SKM-1 (cell line): ENCODE measurements around the gene SAMD8.
"Not testable (repeated sequence)": the region's sequence is repeated elsewhere in the genome, so short reads cannot be mapped to it uniquely, and the experiment has no call there.

Experiments used
- DNase-seq: peaks from one replicate; lab custom pipeline; 2025; ENCODE audit not compliant: unreplicated experiment; lab: John Stamatoyannopoulos, UW

The SAMD8 gene

DNA sequence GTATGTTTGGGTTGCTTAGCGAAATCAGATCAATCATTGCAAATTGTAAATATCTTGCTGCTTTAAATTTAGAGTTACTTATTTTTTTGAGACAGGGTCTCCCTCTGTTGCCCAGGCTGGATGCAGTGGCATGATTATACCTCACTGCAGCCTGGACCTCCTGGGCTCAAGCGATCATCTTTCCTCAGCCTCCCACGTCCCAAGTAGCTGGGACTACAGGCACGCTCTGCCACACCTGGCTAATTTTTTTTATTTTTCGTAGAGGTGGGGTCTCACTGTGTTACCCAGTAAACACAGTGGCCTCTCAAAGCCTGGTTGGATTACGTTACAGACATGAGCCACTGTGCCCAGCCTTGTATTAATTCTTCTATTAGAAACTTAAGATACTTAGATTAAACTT lies 100.9 kb downstream of the SAMD8 start:
- DNase-seq = no peak

DNA sequence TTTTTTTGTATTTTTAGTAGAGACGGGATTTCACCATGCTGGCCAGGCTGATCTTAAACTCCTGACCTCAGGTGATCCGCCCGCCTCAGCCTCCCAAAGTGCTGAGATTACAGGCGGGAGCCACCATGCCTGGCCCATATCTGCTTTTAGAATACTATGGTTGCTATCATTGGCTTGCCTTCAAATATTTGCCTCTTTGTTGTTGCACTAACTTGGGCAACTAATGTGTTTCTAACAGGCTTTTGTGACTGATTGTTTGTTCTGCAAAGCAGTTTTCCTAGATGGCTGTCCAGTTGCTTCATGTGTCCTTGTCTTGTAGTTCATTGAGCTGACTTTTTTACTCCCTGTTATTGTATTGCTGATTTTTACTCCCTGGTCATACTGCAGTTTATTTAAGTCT lies 108.8 kb downstream of the SAMD8 start:
- DNase-seq = no peak

DNA sequence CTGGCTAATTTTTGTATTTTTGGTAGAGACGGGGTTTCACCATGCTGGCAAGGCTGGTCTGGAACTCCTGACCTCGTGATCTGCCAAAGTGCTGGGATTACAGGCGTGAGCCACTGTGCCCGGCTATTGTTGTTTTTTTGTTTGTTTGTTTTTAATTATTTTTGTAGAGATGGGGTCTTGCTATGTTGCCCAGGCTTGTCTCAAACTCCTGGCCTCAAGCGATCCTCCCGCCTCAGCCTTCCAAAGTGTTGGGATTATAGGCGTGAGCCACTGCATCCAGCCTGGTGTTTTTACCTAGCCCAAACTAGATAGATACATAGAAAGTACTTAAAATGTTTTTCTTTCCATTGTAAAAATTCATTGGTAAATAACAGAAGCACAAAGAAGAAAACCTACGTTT lies 110.0 kb downstream of the SAMD8 start:
- not testable (repeated sequence) for DNase-seq

DNA sequence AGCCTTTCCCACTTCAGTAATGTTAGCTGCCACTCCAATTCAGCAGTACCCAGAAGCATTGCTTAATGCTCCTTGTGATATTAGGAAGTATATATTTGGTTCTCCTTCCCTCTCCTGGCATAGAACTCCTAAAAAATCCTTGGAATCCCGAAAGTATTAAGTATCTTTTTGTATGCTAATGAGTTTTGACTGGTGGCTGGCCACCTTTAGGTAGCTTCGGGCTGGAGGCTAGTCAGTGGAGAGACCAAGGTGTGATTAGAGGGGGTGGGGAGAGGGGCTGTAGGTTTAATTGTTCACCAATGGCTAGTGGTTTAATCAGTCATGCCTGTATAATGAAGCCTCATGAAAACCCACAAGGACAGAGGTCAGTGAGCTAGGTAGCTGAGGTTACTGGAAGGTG lies 112.1 kb downstream of the SAMD8 start:
- no peak for DNase-seq

DNA sequence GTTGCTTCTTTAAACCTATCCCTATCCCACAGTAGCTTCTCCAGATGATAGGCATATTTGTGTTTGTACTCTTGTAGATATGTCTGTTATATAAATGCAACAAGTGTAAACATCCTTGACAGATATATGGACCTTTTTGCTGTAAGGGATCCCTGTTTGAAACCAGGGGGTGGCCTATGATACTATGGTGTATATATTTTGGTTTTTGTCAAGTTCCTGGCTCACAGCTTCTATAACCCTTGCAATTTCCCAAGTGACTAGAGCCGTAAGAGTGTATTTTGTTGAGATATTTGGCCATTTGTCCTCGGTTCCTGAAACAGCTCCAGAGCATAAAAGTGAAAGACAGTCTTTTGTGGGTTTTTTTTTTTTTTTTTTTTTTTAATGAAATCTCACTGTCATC lies 114.6 kb downstream of the SAMD8 start:
- no peak for DNase-seq

DNA sequence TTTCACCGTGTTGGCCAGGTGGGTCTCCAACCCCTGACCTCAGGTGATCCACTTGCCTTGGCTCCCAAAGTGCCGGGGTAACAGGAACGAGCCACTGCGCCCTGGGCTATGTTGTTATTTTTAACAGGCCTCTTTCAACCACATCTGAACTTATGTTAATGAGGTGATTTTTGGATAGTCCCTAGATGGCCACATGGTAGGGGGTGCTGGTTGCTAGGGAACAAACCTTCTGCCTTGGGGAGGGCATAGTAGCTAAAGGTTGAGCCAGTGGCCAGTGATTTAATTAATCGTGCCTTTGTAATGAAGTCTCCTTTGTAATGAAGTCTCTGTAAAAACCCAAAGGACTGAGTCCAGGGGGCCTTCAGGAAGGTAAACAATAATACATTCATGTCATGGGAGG lies 115.2 kb downstream of the SAMD8 start:
- no peak for DNase-seq

DNA sequence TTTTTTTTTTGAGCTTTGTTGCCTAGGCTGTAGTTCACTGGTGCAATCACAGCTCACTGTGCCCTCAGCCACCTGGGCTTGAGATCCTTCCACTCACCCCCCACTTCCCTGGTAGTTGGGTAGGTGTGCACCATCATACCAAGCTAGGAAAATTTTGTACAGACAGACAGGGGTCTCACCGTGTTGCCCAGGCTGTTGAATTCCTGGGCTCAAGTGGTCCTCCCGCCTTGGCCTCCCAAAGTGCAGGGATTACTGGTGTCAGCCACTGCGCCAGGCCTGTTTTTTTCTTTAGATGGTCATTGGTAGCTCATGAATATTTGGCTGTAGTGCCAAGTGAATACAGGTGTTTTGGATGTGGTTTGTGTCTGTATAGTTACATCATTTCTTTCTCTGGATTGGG lies 116.8 kb downstream of the SAMD8 start:
- DNase-seq = no peak

DNA sequence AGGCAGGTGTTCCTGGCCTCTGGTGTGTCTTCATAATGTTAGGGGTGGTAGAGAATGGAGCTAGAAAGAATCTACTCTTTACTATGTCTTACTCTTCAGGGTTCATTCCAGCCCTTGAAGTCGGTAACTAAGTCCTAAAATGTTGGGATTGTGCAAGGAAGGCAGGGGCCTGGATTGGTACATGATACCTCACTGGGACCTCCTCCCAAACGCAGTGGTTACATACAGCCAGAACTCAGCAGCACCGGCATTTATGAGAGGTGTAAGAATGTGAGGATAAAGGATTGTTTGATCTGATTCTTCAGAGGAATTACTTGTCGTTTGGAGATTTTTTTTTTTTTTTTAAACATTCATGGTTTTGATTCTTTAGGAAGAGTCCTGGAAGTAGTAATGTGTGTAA lies 117.4 kb downstream of the SAMD8 start:
- no peak for DNase-seq

DNA sequence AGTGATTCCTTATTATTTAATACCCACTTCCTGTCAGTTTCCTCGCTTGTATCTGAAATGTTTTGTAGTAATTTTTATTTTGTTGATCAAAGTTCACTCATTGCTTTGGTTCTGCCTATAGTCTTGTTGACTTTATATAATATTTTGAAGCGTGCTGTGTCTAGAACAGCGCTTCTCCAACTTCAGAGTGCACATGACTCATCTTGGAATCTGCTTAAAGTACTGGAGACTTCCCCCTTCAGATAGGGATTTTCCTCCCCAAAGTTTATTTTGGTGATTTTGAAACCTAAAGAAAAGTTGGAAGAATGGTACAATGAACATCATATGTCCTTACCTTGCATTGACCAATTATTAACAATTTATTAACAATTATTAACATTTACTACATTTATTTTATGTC lies 118.5 kb downstream of the SAMD8 start:
- no peak for DNase-seq

DNA sequence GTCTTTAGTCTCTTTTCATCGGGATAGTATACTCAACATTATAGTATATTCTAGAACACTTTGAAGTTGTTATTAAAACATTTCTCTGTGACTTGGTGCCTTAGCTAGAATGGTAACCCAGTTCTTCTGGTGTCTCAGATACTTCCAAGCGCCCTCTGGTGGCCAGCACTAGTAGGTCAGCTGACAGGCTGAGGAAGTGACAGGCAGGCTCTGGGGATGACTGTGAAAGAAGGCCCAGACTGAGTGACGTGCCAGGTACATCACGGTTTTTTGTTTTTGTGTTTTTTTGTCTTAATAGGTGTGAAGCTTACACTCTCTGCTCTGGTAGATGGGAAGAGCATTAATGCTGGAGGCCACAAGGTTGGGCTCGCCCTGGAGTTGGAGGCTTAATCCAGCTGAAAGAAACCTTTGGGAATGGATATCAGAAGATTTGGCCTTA lies 119.2 kb downstream of the SAMD8 start:
- DNase-seq = peak; percentile 65
